Measurements from ENCODE around the gene EGFR. TPM values are rescaled to one million over a fixed set of nuclear protein-coding genes. Genes with fewer than 3 reads are reported as not detected.
A peak's percentile ranks its signal among the peaks of the same experiment; 100 is the strongest.

The EGFR gene
- total and polyA plus RNA-seq, 12 donors, result 7.0 to 111 (median 71.6) TPM

GRCh38 chr7:55046582-55047342, 27.9 kb downstream of the EGFR start:
- peaks cover 7 to 9% of the 10 kb centered on the region in 2 donors for H3K4me1 ChIP-seq (replicated peaks in 1 of 2)

GRCh38 chr7:55048221-55048859, 29.5 kb downstream of the EGFR start:
- peak; percentile 34 to 60 (median 40) for DNase-seq
- WGBS, 4 donors, result 57 to 65% (median 62%) methylated on average over 6 of the region's 6 CpGs
- Histone ChIP-seq H3K36me3 (replicated peaks in 1 of 2) (no peaks in the 10 kb centered on the region), H3K27me3 (no peaks in the 10 kb centered on the region), H3K4me3 (no peak overlapping the region), H3K27ac (no peak overlapping the region), H3K9me3 (replicated peaks in 1 of 3) (no peaks in the 10 kb centered on the region), H3K4me1 (replicated peaks in 1 of 2) (peaks cover 7 to 9% of the 10 kb centered on the region in 2 donors)
- intact Hi-C loops (cut with DNase I), result no loop called here
- TF ChIP-seq POLR2A (IDR thresholded peaks at IDR 0.05) (no peak), CTCF (IDR thresholded peaks at IDR 0.05) (no peak)

More at GRCh38 chr7:55046582-55047342, 27.9 kb downstream of the EGFR start:
- Histone ChIP-seq H3K27ac (no peak overlapping the region), H3K27me3 (no peaks in the 10 kb centered on the region), H3K9me3 (replicated peaks in 1 of 3) (no peaks in the 10 kb centered on the region), H3K36me3 (replicated peaks in 1 of 2) (no peaks in the 10 kb centered on the region), H3K4me3 (no peak overlapping the region)
- 82 to 86% (median 85%) methylated on average over 7 of the region's 7 CpGs for WGBS, 4 donors
- intact Hi-C loops (cut with DNase I), result no loop called here
- peak in 1 of 7 donors; percentile 24 for DNase-seq
- TF ChIP-seq POLR2A (IDR thresholded peaks at IDR 0.05) (no peak), CTCF (IDR thresholded peaks at IDR 0.05) (no peak)

GRCh38 chr7:55050281-55050680, 31.5 kb downstream of the EGFR start:
- WGBS, 4 donors, result 81 to 91% (median 81%) methylated on average over 5 of the region's 5 CpGs
- intact Hi-C loops (cut with DNase I), result no loop called here
- H3K27ac ChIP-seq, result no peak overlapping the region
- TF ChIP-seq CTCF (IDR thresholded peaks at IDR 0.05), result no peak
- no peak for TF ChIP-seq POLR2A (IDR thresholded peaks at IDR 0.05)
- H3K36me3 ChIP-seq (replicated peaks in 1 of 2), result no peaks in the 10 kb centered on the region
- no peaks in the 10 kb centered on the region for H3K9me3 ChIP-seq (replicated peaks in 1 of 3)
- no peaks in the 10 kb centered on the region for H3K27me3 ChIP-seq
- no peak overlapping the region for H3K4me3 ChIP-seq
- peaks cover 3 to 7% of the 10 kb centered on the region in 2 donors for H3K4me1 ChIP-seq (replicated peaks in 1 of 2)
- no peak for DNase-seq

- no peak overlapping the region for H3K4me3 ChIP-seq
- H3K4me1 ChIP-seq (replicated peaks in 1 of 2), result peaks cover 3 to 7% of the 10 kb centered on the region in 2 donors
Observed at GRCh38 chr7:55052081-55052480, 33.3 kb downstream of the EGFR start.

More at GRCh38 chr7:55052081-55052480, 33.3 kb downstream of the EGFR start:
- H3K27ac ChIP-seq, result no peak overlapping the region
- no peaks in the 10 kb centered on the region for H3K27me3 ChIP-seq
- intact Hi-C loops (cut with DNase I), result no loop called here
- DNase-seq, result no peak
- WGBS, 4 donors, result 92 to 94% (median 93%) methylated on average over 2 of the region's 2 CpGs
- no peaks in the 10 kb centered on the region for H3K9me3 ChIP-seq (replicated peaks in 1 of 3)
- TF ChIP-seq POLR2A (IDR thresholded peaks at IDR 0.05) (no peak), CTCF (IDR thresholded peaks at IDR 0.05) (no peak)
- no peaks in the 10 kb centered on the region for H3K36me3 ChIP-seq (replicated peaks in 1 of 2)

Measured in adrenal gland (tissue), 12 donors.